IPS DF 4.7 (cell line): ENCODE results near the gene SLC9A7.
"Not testable (repeated sequence)": the region's sequence is repeated elsewhere in the genome, so short reads cannot be mapped to it uniquely, and the experiment has no call there.

ENCODE experiments used
- DNase-seq: peaks from one replicate; pipeline ENCODE4 v3.0.0-alpha.2; 2013; ENCODE audit warnings: low spot score; ENCODE audit errors: extremely low read depth

SLC9A7 gene

DNA sequence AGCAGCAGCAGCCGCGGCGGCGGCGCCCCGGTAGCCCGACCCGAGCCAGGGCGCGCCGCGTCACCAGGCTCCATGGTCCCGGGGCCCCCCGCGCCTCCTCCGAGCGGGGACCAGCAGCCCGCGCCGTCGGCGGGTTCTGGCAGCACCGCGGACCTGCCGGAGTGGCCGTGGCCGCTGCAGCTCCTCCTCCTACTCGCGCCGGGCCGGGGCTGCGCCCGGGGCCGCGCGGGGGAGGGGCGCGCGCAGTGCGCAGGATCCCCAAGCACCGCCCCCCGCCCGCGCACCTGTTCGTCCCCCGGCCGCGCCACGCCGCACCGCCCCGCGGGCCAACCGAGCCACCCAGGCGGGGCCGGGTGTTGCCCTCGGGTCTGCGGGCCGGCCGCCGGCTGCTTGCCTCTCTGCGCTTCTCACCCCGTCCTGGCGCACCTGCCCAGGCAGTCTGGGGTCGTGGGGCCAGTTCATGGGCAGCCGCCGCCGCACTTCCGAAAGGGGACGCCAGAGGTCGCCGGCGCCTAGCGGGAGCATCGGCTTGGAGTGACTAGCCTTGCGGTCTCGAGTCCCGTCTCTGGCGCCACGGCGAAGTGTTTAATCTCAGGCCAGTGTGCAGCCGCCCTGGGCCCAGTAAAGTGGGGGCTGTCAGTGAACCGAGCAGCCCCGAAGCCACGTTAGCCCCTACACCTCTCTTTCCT is at the start of gene SLC9A7:
TSS of gene SLC9A7 (minus strand) at position 163 of the 689 bp plus-strand sequence. CDS start at position 74, 89 bp downstream.
- no peak for DNase-seq

DNA sequence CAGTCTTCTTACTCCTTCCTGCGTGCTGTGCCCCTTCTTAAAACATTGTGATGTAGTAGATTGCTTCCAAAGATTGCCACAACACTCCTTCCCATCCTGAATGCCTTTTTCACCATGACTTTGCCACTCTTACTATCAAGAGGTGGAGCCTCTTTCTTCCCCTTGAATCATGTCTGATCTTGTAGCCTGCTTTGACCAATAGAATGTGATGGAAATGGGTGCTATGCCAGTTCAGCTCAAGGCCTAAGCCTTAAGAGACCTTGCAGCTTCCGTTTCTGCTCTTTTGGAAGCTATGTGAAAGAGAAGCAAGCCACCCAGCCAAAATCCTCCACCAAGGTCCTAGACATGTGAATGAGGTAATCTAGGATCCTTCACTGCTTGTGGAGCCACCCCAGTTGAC is 46.4 kb upstream of the SLC9A7 start:
- DNase-seq = no peak

DNA sequence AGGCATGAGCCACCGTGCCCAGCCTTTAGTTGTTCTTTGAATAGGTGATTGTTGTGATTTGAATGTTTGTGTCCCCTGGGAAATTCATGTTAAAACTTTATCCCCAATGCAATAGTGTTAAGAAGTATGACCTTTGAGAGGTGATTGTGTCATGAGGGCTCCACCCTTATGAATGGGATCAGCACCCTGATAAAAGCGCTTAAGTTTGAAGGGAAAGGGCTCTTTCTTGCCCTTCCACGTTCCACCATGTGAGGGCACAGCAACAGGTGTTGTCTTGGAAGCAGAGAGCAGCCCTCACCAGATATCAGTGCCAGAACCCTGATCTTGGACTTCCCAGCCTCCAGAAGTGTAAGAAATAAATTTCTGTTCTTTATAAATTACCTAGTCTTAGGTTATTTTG is 44.2 kb upstream of the SLC9A7 start:
- no peak for DNase-seq

DNA sequence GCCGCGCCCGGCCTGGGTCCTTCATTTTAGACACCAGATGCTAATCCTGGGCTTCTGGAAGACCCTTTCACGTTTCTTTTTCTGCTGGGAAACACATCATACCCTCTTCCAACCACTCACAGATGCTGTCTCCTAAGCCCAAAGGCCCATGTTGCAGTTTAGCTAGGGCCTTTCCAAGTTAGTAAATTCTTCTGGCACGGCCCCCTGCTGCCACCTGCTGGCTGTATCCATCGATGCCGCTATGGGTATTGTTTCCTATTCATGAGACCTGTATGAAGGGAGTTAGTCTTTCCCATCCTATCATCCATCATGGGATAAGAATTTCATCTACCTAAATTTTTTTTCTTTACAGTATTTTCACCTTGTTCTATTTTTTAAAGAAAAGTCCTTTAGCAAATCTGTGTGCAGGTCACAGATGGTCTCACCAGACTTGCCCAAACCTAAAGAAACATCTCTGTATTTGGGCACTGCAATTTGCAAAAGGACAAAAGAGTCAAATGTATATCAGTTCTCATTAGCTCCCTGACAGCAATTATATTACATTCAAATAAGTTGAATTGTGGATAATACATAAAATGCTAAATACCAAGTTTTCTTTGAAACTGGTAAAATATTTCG is 37.8 kb upstream of the SLC9A7 start:
- DNase-seq = no peak

DNA sequence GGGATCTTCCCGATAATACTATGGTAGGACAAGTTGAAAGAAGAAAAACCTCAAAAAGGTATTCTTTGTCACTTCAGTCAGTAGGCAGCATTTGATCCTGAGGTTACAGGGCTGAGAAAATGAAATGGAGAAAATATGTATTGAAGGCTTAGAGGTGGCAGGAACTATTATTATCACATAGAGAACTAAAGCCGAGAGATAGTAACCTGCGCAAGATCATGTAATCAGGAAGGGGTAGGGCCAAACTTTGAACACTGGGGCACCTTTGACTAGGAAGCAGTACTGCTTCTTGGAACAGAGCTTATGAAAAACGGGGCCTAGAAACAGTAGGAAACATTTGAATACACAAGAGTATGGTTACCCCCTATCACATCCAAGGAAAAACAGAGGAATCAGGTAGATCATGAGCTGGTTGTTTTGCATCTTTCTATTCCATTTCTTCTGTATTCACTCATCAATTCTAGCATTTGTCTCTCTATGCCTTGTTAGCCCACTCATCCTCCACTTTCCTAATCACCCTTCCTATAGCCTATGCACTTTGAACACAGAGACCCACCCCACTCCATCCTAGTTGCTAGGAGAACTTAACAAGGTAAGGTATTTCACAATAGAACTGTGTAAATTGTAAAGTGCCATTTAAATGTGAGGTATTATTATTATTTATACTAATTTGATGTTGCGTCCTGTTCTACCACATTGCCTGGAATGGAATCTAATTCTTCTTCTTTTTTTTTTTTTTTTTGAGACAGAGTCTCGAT is 34.6 kb upstream of the SLC9A7 start:
- DNase-seq = no peak

DNA sequence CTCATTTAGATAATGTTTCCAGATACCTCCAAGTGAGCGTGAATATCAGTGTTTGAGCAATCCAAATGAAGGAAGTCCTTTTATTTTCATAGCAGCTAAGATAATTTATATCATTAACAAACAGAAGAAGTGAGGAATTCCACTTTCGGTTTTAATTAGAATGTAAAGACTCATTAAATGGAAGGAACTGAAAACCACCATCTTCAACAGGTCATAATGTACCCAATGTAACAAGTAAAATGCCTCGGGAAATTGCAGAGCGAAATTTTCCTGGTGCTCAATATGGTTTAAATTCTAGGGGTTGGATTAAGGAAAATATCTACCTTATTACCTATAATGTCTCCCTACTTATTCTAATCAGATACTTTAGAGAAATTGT is 33.9 kb upstream of the SLC9A7 start:
- DNase-seq = no peak

DNA sequence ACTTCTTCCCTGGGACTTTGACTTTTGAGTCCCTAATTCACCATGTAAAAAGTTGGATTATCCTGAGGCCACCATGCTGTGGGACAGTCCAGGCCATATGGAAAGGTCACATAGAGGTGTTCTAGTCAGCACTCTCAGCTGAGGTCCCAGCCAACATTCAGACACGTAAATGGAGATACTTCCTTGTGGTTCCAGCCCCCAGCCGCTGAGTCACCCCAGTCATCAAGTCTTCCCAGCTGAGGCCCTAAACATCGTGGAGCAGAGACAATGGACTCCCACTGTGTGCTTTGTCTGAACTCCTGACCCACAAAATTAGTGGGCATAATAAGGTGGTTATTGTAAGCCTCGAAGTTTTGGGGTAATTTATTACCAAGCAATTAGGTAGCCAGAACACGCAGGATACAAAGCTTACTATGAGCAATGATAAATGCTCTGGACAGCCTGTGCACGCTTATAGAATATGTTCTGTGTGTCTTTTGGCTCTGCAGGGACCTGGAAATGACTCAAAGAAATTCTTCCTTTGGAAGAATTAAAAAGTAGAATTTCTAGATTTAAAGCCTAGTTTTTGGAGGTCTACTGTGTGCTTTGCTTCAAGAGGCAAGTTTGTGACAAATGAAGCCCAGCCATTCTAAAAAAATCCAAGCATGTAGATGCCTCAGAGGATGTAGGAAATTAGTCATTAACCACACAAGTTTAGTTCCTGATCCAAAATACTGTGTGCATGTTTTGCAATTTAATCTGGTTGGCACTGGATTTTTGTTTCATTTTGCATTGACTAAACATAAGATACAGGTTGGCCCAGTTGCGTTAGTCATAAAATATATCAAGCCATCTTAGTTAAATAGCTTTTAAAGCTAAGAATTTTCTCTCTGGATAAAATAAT is 33.2 kb upstream of the SLC9A7 start:
- DNase-seq = no peak

DNA sequence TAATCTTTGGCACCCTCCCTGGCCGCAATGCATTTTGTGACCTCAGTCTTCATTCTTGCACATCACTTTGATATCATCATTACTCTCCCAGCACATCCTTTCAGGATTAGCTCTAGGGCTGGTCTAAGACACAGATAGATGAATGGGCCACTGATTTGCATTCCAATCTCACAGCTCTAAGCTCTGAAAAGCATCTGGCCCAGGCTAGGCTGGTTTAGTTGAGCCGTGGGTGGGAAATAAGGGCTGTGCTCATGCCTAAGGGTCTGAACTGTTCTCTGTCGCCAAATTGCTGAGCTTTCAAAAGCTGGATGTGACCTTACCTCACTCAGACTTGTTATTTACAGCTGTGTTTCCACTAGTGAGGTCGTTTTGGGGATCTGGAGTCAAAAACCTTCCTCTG is 30.0 kb upstream of the SLC9A7 start:
- DNase-seq = no peak

DNA sequence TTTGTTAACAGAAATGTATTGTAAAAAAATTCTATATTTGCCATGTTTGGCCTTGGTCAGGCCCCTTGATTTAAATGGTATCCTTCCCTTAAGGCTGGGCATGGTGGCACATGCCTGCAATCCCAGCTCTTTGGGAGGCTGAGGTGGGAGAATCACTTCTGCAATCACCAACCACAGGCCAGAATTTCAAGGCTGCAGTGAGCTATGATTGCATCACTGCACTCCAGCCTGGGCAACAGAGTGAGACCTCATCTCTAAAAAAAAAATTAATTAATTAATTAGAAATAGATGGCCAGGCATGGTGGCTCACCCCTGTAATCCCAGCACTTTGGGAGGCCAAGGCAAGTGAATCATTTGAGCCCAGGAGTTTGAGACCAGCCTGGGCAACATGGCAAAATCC is 25.5 kb upstream of the SLC9A7 start:
- DNase-seq = not testable (repeated sequence)

DNA sequence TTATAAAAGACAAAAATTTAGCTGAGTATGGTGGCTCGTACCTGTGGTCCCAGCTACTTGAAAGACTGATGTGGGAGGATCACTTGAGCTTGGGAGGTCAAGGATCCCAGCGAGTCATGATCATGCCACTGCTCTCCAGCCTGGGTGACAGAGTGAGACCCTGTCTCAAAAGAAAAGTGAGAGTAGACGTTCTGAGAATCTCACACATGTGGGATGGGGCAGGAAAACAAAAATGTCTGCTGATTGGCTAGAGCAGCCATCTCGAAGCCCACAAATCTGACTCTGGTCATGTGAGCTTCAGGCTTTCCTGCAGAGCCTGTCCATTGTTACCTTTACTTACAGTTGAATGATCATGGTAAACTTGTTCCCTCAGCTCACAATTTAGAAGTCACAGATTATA is 23.1 kb upstream of the SLC9A7 start:
- DNase-seq = no peak

DNA sequence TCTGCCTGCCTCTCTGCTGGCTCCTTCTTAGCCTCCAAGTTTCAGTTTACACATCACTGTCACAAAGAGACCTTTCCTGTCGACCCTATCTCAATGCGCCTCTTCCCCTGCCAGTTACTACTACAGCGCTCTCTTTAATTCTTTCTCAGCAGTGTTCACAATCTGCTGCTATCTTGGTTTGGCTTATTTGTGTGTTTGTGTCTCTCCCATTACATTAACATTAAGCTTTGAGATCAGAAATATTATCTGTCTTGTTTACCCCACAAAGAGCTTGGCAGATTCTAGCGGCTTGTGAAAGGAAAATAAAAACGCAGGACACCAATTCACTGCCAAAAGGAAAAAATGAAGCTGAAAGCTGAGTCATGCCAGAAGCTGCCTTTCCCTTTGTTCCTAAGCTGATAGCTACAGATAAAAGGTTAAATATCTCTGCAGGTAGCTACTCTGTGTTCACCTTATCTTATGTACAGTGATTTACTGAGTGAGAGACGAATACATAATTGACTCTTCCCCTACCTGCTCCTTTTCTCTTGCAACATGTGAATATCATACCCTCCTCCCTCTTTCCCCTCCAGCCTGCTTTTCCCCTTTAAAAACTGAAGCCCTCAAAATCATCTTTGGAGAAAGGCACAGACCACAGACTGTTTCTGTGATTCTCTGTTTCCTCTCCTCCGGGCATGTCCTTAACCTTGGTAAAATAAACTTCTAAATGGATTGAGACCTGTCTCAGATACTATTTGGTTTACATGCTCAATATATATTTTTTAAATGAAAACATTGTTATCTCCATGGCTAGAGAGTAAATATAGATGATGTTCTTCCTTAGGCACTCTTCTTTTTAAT is 19.3 kb upstream of the SLC9A7 start:
- DNase-seq = no peak

DNA sequence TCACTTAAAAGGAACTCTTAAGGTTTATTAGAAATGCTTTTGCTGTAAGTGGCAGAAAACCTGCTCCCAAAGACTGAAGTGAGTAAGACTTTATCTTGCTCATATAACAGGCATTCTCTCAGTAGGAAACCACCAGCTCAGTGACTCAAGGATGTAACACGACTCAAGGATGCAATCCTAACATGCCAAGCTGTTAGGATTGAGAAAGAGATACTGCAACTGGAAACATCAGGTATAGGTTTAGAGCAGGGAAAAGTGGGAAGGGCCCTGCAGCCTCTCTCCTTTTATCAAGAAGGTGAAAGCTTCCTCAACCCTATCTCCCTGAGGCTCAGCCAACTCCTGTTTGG is 11.9 kb upstream of the SLC9A7 start:
- no peak for DNase-seq

DNA sequence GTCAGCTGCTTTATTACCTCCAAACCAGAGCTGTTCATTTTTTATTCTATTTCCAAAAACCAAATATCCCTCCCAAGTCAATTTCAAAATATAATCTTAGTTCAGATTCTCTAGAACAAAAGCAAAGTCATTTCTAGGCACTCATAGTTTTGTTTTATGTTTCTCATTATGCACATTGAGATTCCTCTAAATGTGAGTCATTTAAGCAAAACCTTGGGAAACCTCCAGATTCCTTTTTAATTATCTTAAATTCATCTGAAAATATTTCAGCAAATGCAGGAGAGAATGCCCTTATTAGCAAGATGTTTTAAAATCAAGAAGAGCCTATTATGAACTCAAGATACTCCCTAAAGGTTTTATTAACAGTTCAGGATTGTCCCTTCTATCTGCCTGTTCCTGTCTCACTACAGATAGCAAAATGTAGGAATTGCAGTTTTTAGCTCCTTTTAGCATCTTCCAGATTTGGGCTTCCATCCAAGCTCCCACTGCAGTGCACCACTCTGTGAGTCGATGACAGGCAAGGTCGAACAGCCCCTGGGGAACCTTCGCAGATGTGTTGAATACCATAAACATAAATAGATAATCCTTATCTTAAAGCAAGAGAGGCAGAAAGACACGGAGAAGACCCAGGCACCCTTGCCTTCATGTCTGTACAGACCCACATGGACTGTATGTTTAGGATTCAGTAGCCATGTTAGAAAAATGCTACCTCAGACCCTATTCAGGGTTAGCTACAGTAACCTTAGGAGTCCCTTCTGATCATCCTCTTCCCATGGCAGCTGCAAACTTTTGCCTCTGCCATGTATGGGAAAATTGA is 11.3 kb upstream of the SLC9A7 start:
- no peak for DNase-seq

DNA sequence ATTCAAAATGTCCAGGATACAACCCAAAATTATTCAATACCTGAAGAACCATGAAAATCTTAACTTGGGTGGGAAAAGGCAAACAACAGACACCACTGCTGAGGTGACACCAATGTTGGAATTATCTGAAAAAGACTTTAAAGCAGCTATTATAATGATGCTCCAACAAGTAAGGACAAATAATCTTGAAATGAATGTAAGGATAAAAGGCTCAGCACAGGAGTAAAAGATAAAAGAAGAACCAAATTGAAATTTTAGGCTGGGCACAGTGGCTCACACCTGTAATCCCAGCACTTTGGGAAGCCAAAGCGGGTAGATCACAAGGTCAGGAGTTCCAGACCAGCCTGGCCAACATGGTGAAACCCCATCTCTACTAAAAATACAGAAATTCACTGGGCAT is 4.0 kb upstream of the SLC9A7 start:
- DNase-seq = no peak

DNA sequence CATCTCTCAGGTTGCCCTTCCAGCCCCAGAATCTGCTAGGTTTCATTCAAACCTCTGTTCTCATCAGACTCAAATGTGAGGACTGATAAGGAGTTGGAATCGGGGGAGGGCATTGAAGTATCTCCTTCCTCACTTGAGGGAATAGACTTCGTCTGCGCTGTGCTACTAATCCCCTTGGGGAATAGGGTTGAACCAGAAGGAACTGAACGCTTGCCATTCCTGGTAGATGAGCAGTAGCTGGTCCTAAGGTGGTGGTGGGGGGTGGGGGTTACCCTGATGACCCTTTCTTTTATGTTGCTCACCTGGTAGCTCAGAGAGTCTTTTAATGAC is 692 bp upstream of the SLC9A7 start:
- DNase-seq = no peak

DNA sequence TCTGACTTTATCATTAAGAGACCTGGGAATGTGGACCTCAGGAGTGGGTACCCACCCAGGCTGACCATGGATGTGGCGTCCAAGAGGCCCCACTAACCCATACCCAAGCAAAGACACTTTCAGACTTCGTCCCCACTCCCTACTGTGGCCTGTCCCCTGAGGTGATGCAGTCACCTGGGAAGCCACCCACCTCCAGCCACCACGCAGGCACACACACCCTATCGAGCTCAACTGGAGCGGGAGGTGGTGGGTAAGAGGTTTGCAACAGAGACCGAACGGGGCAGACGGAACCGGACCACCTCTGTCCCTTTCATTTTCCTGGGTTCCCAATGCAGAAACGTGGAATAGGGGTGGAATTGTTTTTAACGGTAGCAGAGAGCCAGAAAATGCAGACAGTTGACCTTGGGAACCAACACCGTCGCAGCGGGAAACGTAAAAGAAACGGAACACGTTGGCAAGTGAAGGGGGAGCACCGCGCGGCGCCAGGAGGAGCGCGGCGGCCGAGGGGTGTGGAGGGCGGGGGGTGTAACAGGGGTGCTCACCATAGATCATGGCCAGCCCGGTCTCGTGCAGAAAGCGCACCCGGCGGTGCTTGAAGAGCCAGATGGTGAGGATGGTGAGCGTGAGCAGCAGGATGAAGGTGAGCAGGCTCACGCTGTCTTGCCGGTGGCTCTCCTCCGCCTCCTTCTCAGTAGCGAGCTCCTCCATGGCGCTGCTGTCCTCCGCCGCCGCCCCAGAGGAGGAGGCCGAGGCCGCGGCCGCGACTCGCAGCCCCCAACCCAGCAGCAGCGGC is 559 bp downstream of the SLC9A7 start:
- no peak for DNase-seq

DNA sequence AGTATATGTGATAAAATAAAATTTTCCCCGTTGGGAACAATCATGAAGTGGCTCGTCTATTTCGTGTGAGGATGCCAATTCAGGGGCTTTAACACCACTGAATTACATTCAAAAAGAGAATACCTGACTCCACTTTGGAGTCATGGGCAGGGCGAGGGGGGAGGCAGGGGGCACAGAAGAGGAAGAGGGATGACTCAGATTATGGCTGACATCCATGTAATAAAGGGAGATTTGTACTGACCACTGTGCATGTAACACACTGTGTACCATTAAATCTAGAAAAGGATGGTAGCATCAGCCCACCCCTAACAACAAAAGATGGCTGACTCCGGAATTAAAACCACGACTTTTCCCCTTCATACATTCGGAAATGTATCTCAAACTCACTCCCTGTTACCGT is 1.3 kb downstream of the SLC9A7 start:
- DNase-seq = no peak

DNA sequence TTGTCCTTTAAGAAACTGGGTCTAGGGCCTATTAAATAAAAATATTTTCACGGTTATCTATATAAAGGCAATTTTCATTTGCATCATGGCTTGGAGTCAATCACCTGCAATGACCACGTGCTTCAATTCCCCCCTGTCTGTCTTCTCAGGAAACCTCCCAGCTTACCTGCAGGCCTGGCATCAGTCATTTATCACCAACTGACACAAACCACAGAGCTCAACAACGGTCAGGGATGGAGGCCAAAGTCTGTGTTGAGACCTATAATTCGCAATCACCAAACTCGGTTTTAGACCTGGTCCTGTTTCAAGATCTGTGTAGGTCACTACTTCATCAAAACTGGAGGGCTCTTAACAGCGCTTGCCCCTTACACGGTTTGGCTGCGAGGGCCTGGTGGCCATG is 1.9 kb downstream of the SLC9A7 start:
- no peak for DNase-seq

DNA sequence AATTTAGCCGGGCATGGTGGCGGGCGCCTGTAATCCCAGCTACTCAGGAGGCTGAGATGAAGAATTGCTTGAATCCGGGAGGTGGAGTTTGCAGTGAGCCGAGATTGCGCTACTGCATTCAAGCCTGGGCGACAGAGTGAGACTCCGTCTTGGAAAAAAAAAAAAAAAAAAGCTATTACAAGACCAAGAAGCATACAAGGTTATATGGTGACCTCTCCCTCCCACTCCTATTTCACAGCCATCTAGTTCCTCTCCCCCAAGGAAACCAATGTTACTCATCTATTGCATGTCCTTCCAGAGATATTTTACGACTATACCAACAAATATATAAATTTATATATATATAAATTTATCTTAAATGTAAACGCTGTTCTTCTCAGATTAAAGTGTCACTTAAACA is 3.2 kb downstream of the SLC9A7 start:
- no peak for DNase-seq
